ENCODE measurements around the gene SEMA5A. TPM values are rescaled to one million over a fixed set of nuclear protein-coding genes. Genes with fewer than 3 reads are reported as not detected.

SEMA5A gene
- total RNA-seq, 3 donors from 2014 or later: 3.0 to 35.4 (median 25.9) TPM

GRCh38 chr5:9398227-9398626 lies 147.6 kb downstream of the SEMA5A start:
- intact Hi-C loops (cut with DNase I; ENCODE audit: low total_unique reads): no loop called here
- no peak overlapping the region for H3K4me3 ChIP-seq
- no peaks in the 10 kb centered on the region for H3K27me3 ChIP-seq
- peaks cover 0 to 3% of the 10 kb centered on the region in 2 donors for H3K9me3 ChIP-seq
- no peak overlapping the region for H3K27ac ChIP-seq
- H3K4me1 ChIP-seq: no peaks in the 10 kb centered on the region
- DNase-seq (ENCODE audit: low spot score in 2 of 2): no peak
- TF ChIP-seq POLR2AphosphoS5 (IDR thresholded peaks at IDR 0.05): no peak
- TF ChIP-seq, protein P1, sequence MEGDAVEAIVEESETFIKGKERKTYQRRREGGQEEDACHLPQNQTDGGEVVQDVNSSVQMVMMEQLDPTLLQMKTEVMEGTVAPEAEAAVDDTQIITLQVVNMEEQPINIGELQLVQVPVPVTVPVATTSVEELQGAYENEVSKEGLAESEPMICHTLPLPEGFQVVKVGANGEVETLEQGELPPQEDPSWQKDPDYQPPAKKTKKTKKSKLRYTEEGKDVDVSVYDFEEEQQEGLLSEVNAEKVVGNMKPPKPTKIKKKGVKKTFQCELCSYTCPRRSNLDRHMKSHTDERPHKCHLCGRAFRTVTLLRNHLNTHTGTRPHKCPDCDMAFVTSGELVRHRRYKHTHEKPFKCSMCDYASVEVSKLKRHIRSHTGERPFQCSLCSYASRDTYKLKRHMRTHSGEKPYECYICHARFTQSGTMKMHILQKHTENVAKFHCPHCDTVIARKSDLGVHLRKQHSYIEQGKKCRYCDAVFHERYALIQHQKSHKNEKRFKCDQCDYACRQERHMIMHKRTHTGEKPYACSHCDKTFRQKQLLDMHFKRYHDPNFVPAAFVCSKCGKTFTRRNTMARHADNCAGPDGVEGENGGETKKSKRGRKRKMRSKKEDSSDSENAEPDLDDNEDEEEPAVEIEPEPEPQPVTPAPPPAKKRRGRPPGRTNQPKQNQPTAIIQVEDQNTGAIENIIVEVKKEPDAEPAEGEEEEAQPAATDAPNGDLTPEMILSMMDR (IDR thresholded peaks at IDR 0.05): no peak
- TF ChIP-seq POLR2A (IDR thresholded peaks at IDR 0.05): no peak
- H3K36me3 ChIP-seq: no peaks in the 10 kb centered on the region

GRCh38 chr5:9396285-9396770 lies 149.5 kb downstream of the SEMA5A start:
- H3K27me3 ChIP-seq: no peaks in the 10 kb centered on the region
- H3K4me1 ChIP-seq: no peaks in the 10 kb centered on the region
- no peaks in the 10 kb centered on the region for H3K36me3 ChIP-seq
- intact Hi-C loops (cut with DNase I; ENCODE audit: low total_unique reads): no loop called here
- H3K27ac ChIP-seq: no peak overlapping the region
- H3K4me3 ChIP-seq: no peak overlapping the region
- peaks cover 0 to 3% of the 10 kb centered on the region in 2 donors for H3K9me3 ChIP-seq
- TF ChIP-seq, protein P1 (IDR thresholded peaks at IDR 0.05): no peak
- TF ChIP-seq POLR2AphosphoS5 (IDR thresholded peaks at IDR 0.05) (no peak), POLR2A (IDR thresholded peaks at IDR 0.05) (no peak)
- DNase-seq (ENCODE audit: low spot score in 2 of 2): no peak

DNA sequence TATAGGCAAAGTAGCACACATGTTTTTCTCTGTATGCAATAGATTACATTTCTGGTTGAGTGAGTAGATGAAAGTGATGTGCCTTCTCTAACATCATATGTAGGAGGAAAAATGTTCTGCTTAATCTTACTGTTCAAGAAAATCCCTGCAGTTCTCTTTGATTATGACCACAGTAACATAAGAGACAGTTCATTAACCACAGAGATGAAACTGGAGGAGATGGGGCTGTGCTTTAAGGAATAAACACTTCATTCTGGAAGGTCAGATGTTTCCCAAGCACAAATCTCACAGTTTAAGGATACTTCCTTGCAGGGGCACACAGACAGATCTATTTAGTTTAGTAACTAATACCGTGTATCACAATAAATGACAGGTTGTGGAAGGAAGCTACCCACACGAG lies 150.2 kb downstream of the SEMA5A start:
- no peaks in the 10 kb centered on the region for H3K36me3 ChIP-seq
- TF ChIP-seq, protein P1 (IDR thresholded peaks at IDR 0.05): no peak
- no peak for TF ChIP-seq POLR2A (IDR thresholded peaks at IDR 0.05)
- H3K9me3 ChIP-seq: peaks cover 0 to 3% of the 10 kb centered on the region in 2 donors
- H3K4me3 ChIP-seq: no peak overlapping the region
- H3K4me1 ChIP-seq: no peaks in the 10 kb centered on the region
- no peak for DNase-seq (ENCODE audit: low spot score in 2 of 2)
- no peak overlapping the region for H3K27ac ChIP-seq
- intact Hi-C loops (cut with DNase I; ENCODE audit: low total_unique reads): no loop called here
- no peaks in the 10 kb centered on the region for H3K27me3 ChIP-seq

- no peak for TF ChIP-seq POLR2AphosphoS5 (IDR thresholded peaks at IDR 0.05)
- TF ChIP-seq POLR2A (IDR thresholded peaks at IDR 0.05): no peak
- TF ChIP-seq, protein P1 (IDR thresholded peaks at IDR 0.05): no peak
Measured at GRCh38 chr5:9394221-9394620, 151.7 kb downstream of the SEMA5A start.

DNA sequence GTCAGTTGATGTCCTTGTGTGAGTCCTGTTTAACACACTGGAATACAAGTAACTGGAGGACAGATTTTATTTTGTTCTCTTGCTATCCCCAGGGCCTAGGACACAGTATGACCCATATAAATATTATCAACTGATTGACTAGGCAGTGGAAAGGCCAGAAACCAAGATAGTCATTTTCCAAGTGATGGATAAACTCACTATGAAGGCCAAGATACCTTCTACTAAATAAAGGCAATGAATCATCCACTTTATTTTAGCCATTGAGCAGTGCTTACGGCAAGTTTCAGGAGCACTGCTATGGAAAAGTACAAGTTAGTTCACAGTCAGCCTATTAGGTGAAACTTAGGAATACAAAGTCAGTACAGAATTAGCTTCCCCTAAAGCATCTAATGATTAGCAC lies 153.2 kb downstream of the SEMA5A start:
- Histone ChIP-seq H3K27me3 (no peaks in the 10 kb centered on the region), H3K36me3 (no peaks in the 10 kb centered on the region), H3K4me3 (no peak overlapping the region), H3K4me1 (no peaks in the 10 kb centered on the region), H3K27ac (no peak overlapping the region), H3K9me3 (no peaks in the 10 kb centered on the region)
- no peak for DNase-seq (ENCODE audit: low spot score in 2 of 2)
- intact Hi-C loops (cut with DNase I; ENCODE audit: low total_unique reads): no loop called here
- TF ChIP-seq, protein P1 (IDR thresholded peaks at IDR 0.05): no peak
- TF ChIP-seq POLR2AphosphoS5 (IDR thresholded peaks at IDR 0.05): no peak
- TF ChIP-seq POLR2A (IDR thresholded peaks at IDR 0.05): no peak

More at GRCh38 chr5:9394221-9394620, 151.7 kb downstream of the SEMA5A start:
- DNase-seq (ENCODE audit: low spot score in 2 of 2): no peak
- H3K36me3 ChIP-seq: no peaks in the 10 kb centered on the region
- H3K4me1 ChIP-seq: no peaks in the 10 kb centered on the region
- no peaks in the 10 kb centered on the region for H3K9me3 ChIP-seq
- intact Hi-C loops (cut with DNase I; ENCODE audit: low total_unique reads): no loop called here
- H3K27me3 ChIP-seq: no peaks in the 10 kb centered on the region
- no peak overlapping the region for H3K27ac ChIP-seq
- H3K4me3 ChIP-seq: no peak overlapping the region

Measured in breast epithelium (tissue), 4 donors.